LNCAP (cell line): ENCODE results near the gene P2RX7.

Experiments used
- TF ChIP-seq, protein P1 (sequence below): fragments of 450-650 bp; IDR thresholded peaks from 2 replicates; pipeline ENCODE4 v1.5.1; 2017; ENCODE audit warnings: mild to moderate bottlenecking

Gene P2RX7

DNA sequence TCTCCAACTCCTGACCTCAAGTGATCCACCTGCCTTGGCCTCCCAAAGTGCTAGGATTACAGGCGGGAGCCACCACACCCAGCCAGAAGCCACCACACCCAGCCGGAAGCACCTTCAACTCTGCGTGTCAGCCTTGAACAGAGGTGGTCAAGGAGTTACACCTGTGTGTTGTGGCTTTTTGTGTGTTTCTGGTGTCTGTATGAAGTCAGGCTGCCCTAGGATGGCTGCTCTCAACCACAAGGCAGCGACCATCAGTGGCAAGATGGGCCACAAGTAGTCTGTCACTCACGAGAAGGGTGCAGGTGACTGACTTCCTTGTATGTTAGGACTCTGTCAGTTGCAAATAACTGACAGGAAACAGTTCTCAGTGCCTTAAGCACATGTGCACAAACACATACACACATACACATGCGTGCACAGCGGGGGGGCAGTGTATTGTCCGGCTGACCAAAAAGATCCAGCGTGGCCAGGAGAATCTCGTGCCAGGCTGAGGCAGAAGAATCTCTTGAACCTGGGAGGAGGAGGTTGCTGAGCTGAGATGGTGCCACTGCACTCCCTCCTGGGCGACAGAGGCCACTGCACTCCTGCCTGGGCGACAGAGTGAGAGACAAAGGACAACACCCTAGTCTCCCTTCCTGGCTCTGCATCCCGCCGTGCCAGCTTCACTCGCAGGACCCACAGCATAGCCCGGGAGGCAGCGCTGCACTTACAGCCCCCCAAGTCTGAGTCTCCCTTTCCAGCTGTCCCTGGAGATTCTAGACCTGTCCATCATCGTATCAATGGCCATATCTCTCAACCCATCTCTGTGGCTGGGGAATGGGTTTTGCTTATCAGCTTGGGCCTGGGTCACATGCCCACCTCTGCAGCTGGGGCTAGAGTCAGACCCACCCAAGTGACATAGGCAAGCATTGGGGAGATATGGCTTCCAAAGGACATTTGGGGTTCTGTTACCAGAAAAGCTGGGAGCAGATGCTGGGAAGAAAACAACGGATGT, 90.9 kb downstream of the P2RX7 start:
- TF ChIP-seq, protein P1, sequence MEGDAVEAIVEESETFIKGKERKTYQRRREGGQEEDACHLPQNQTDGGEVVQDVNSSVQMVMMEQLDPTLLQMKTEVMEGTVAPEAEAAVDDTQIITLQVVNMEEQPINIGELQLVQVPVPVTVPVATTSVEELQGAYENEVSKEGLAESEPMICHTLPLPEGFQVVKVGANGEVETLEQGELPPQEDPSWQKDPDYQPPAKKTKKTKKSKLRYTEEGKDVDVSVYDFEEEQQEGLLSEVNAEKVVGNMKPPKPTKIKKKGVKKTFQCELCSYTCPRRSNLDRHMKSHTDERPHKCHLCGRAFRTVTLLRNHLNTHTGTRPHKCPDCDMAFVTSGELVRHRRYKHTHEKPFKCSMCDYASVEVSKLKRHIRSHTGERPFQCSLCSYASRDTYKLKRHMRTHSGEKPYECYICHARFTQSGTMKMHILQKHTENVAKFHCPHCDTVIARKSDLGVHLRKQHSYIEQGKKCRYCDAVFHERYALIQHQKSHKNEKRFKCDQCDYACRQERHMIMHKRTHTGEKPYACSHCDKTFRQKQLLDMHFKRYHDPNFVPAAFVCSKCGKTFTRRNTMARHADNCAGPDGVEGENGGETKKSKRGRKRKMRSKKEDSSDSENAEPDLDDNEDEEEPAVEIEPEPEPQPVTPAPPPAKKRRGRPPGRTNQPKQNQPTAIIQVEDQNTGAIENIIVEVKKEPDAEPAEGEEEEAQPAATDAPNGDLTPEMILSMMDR, result no peak

DNA sequence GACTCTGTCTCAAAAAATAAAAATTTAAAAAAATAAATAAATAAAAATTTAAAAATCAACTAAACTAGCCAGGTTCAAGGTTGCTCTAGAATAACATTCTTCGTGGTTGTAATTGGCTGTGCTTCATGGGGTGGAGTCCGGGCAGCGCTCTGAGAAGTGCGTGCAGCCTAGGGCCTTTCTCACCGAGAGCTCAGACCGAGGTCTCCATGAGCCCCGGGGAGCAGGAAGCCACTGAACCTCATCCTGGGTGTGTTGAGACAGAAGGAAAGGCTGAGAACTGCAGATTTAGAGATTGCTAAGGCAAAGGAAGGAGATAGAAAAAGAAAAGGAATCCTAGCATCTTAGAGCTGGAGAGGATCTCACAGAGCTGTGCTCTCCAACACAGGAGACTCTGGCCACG, 91.9 kb downstream of the P2RX7 start:
- TF ChIP-seq, protein P1, result no peak

DNA sequence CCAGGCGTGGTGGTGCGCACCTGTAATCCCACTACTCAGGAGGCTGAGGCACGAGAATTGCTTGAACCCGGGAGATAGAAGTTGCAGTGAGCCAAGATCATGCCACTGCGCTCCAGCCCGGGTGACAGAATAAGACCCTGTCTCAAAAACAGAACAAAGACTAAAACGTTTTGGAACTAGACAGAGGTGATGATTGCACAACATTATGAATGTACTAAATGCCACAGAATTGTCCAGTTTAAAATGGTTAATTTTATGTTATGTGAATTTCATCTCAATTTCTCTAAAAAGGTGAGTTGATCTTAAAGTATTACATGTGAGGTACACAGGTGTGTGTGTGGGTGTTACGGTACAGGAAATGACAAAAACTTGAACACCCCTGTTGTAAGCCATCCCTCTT, 93.7 kb downstream of the P2RX7 start:
- TF ChIP-seq, protein P1, result no peak

DNA sequence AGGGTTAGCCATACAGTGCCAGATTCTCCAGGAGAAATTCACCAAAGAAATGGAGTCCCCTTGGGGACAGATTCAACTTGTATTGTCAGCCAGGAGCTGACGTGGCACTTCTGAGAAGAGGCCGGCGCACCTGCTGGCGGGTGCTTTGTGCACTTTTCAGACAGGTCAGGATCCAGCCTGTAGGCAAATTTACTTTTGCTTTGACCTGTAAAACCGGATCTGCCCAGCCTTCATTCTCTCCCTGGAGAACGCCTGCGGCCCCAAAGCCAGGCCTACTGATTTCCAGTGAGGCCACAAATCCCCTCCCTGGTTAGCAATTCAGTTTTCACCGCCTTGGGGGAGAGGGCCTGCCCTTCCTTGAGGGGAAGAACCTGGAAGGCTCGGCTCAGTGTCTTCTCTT, 94.6 kb downstream of the P2RX7 start:
- TF ChIP-seq, protein P1, result no peak

DNA sequence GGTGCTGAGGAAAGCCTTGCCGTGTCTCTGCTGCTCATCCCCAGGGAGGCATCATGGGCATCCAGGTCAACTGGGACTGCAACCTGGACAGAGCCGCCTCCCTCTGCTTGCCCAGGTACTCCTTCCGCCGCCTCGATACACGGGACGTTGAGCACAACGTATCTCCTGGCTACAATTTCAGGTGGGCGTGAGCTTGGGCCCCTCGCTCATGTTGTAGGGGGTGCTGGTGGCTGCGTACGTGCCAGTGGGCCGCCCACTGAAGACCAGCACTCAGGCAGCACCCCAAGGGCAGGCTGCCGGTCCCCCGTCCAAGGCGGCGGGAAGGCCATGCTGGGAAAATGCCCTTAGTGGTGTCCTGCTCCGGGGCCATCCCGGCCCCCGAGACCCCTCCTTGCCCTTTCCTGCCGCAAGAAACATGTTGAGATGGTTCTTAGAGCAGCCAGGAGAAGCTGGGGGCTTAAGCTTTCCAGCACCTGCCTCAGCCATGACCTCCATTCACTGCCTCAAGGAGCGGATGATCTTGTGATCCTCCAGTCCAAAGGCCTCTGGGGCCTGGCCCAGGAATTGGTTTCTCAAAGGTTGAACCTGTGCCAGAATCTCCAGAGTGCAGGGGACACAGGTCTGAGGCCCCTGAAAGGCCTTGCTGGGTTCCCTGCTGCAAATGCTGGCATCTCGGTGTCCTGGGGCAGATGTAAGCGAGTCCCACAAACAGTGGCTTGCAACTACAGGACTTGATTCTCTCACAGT, 96.4 kb downstream of the P2RX7 start:
- TF ChIP-seq, protein P1, result no peak

DNA sequence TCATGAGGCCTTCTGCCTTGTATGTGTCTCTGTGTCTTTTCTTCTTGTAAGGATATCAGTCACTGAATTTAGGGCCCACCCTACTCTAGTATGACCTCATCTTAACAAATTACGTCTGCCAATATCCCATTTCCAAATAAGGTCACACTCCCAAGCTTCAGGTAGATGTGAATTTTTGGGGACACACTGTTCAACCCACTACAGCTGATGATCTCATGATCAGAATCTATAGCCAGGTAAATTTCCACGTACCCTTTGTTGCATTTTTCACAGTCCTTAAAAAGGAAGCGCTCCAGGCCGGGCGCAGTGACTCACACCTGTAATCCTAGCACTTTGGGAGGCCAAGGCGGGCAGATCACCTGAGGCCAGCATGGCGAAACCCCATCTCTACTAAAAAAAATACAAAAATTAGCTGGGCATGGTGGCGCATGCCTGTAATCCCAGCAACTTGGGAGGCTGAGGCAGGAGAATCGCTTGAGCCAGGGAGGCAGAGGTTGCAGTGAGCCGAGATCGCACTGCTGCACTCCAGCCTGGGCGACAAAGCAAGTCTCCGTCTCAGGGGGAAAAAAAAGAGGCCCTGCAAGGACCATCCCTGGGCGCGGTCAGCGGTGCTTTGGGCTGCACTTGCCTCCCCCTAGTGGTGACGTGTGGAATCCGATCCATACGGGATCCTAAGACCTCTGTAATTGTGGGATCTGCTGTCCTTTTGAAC, 97.3 kb downstream of the P2RX7 start:
- TF ChIP-seq, protein P1, result peak; percentile 74

DNA sequence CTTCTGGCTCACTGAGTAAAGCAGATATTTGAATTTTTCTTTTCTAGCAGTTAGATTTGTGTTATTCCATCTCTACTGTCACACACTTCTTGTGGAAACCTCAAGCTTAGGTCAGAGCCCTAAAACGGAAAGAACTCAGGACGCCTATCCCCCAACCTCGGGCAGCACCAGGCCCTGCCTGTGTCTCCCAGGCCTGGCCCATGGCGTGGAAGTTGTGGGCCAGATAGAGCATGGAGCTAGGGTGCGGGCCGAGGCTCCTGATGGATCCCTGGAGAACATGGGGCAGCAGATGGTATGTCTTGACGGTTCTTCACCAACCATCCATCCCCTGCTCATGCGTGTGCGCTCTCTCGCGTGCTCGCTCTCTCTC, 97.8 kb downstream of the P2RX7 start:
- TF ChIP-seq, protein P1, result no peak; the same call in 1 of the 2 replicates
